CD4-positive, alpha-beta T cell treated with Interleukin-1 beta for 1 hour (primary cell): ENCODE data around the gene ATP10A.

Experiments used
- DNase-seq, 2 donors: peaks; one replicate each; pipeline ENCODE4 v3.0.0-alpha.2; 2020 to 2022

ATP10A gene

GRCh38 chr15:25738171-25738965 is 124.8 kb downstream of the ATP10A start:
- DNase-seq, result peak in 1 of 2 donors; percentile 15

GRCh38 chr15:25737218-25737643 is 125.9 kb downstream of the ATP10A start:
- no peak for DNase-seq

- no peak for DNase-seq
These were observed 126.7 kb downstream of the ATP10A start for GRCh38 chr15:25736461-25736860.

- no peak for DNase-seq
These were observed 127.4 kb downstream of the ATP10A start for GRCh38 chr15:25735550-25736384.

- no peak for DNase-seq
These were observed 128.3 kb downstream of the ATP10A start for GRCh38 chr15:25734680-25735355.

- no peak for DNase-seq
These were observed 129.1 kb downstream of the ATP10A start for GRCh38 chr15:25733856-25734679.

GRCh38 chr15:25733036-25733855 is 129.9 kb downstream of the ATP10A start:
- DNase-seq, result no peak

GRCh38 chr15:25732191-25732590 is 130.9 kb downstream of the ATP10A start:
- DNase-seq, result no peak

GRCh38 chr15:25731411-25731810 is 131.7 kb downstream of the ATP10A start:
- no peak for DNase-seq

GRCh38 chr15:25730918-25731317 is 132.2 kb downstream of the ATP10A start:
- DNase-seq, result no peak

GRCh38 chr15:25728816-25729215 is 134.3 kb downstream of the ATP10A start:
- no peak for DNase-seq

GRCh38 chr15:25727867-25728600 is 135.1 kb downstream of the ATP10A start:
- DNase-seq, result no peak

- no peak for DNase-seq
These were observed 136.0 kb downstream of the ATP10A start for GRCh38 chr15:25727116-25727515.

- DNase-seq, result no peak
These were observed 137.4 kb downstream of the ATP10A start for GRCh38 chr15:25725758-25726157.

GRCh38 chr15:25724899-25725298 is 138.2 kb downstream of the ATP10A start:
- DNase-seq, result no peak

GRCh38 chr15:25721605-25721955 is 141.5 kb downstream of the ATP10A start:
- no peak for DNase-seq

- no peak for DNase-seq
These were observed 143.8 kb downstream of the ATP10A start for GRCh38 chr15:25719101-25719985.

- no peak for DNase-seq
These were observed 144.5 kb downstream of the ATP10A start for GRCh38 chr15:25718597-25718996.

- no peak for DNase-seq
These were observed 145.0 kb downstream of the ATP10A start for GRCh38 chr15:25718169-25718536.
